IPS-18c (cell line): ENCODE results near the gene SPC24.
"Not testable (repeated sequence)": the region's sequence is repeated elsewhere in the genome, so short reads cannot be mapped to it uniquely, and the experiment has no call there.

Experiments
- H3K4me3 ChIP-seq: 2 replicates; pipeline ENCODE4 v1.7.0; 2013; ENCODE audit warnings: low read depth, mild to moderate bottlenecking, low read length, moderate library complexity; ENCODE audit not compliant: insufficient read depth
- H3K9me3 ChIP-seq: one replicate; pipeline ENCODE4 v1.6.1; 2013; ENCODE audit warnings: mild to moderate bottlenecking, low read length, moderate library complexity; ENCODE audit not compliant: control insufficient read depth, insufficient read depth

Gene SPC24

GRCh38 chr19:11142528-11143171 lies 12.9 kb downstream of the SPC24 start:
- Histone ChIP-seq H3K4me3 (0 out of 2 replicates have a peak overlapping the region, but pooled peaks have one; percentile 4), H3K9me3 (no peaks in the 10 kb centered on the region)

DNA sequence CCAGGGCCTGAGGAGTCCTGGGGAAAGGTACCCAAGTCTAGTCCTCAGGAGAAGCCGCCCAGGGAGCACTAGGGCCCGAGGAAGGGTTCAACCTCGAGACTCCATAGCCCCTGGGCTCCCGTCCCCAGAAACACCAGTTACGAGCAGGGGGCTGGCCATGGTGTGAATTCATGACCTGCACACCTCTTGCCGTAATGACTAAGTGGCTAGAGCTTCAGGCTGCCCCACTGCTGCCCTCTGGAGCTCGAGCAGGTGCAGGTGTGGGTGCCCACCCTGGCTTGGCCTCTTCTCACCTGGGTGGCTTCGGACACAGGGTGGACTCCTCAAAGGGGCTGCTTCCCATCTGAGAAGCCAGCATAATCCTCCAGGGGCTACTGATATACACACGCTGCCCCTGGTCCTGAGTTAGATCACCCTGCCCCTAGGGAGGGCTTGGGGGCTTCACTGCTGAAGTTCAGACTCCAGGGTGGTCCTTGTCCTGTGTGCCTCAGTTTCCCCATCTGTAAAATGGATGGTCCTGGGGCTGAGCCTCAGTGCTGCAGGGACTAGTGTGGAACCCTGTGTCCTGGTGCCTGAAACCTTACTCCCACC lies 13.6 kb downstream of the SPC24 start:
- Histone ChIP-seq H3K9me3 (peaks cover under 1% of the 10 kb centered on the region), H3K4me3 (no peak overlapping the region)

GRCh38 chr19:11140896-11141295 lies 14.7 kb downstream of the SPC24 start:
- peaks cover 3% of the 10 kb centered on the region for H3K9me3 ChIP-seq

GRCh38 chr19:11140023-11140538 lies 15.5 kb downstream of the SPC24 start:
- not testable (repeated sequence) for H3K4me3 ChIP-seq, H3K9me3 ChIP-seq

More at GRCh38 chr19:11140896-11141295, 14.7 kb downstream of the SPC24 start:
- H3K4me3 ChIP-seq: no peak overlapping the region

GRCh38 chr19:11138601-11139300 lies 16.8 kb downstream of the SPC24 start:
- Histone ChIP-seq H3K9me3 (peaks cover 3% of the 10 kb centered on the region), H3K4me3 (no peak overlapping the region)

DNA sequence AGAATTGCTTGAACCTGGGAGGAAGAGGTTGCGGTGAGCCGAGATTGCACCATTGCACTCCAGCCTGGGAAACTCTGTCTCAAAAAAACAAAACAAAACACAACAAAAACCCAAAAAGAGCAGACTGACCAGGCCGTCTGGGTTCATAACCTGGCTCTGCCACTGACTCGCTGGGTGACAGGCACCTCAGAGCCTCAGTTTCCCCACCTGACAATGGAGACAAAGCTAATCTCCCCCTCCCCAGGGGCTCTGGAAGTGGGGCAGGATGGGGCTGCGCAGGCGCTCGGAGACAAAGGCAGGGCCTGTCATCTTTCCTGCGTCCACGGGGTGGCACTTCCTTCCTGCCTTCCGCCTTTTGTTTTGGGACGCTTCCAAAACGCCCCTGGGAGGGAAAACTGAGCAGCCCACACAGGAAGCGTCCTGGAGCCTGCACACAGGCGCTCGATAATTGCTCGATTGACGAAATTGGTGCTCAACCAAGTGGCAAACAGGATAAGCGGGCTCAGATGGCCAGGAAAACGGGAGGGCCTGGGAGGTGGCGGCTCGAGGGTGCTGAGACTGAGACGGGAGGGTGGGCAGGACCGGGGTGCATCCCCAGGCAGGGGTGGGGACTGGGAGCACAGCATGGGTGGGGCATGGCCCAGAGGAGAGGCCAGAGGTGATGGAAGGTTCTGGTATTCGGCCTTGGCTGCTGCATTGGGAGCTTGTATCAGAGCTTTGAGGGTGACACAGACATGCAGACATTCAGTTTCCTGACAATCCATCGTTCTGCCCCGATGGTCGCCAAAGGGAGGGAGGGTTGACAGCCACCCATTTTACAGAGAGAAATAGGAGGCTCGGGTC lies 17.8 kb downstream of the SPC24 start:
- Histone ChIP-seq H3K4me3 (peak overlapping the region; percentile 47; the same call in 1 of the 2 replicates), H3K9me3 (peaks cover 3% of the 10 kb centered on the region)

- H3K4me3 ChIP-seq: no peak overlapping the region
- peaks cover 3% of the 10 kb centered on the region for H3K9me3 ChIP-seq
Observed at GRCh38 chr19:11136400-11137101, 19.0 kb downstream of the SPC24 start.

- peaks cover 2% of the 10 kb centered on the region for H3K9me3 ChIP-seq
- no peak overlapping the region for H3K4me3 ChIP-seq
Observed at GRCh38 chr19:11131471-11131870, 24.1 kb downstream of the SPC24 start.

DNA sequence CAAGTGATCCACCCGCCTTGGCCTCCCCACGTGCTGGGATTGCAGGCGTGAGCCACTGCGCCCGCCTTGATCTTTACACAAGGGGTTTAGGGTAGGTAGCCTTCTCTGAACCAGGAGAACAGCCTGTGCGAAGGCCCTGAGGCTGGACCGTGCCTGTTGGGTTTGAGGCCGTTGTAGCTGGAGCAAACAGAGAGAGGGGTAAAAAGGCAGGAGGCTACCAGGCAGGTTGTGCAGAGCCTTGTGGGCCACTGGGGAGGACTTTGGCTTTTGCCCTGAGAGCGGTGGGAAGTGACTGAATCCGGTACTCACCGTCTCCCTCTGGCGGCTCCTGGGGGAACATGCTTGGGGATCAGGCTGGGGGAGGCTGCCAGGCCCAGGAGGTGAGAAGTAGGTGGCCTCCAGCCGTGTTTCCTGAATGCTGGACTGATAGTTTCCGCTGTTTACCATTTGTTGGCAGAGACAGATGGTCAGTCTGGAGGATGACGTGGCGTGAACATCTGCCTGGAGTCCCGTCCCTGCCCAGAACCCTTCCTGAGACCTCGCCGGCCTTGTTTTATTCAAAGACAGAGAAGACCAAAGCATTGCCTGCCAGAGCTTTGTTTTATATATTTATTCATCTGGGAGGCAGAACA lies 24.6 kb downstream of the SPC24 start:
- Histone ChIP-seq H3K4me3 (no peak overlapping the region), H3K9me3 (peaks cover 2% of the 10 kb centered on the region)

- Histone ChIP-seq H3K9me3 (peaks cover 2% of the 10 kb centered on the region), H3K4me3 (no peak overlapping the region)
Observed at GRCh38 chr19:11127905-11128304, 27.7 kb downstream of the SPC24 start.

DNA sequence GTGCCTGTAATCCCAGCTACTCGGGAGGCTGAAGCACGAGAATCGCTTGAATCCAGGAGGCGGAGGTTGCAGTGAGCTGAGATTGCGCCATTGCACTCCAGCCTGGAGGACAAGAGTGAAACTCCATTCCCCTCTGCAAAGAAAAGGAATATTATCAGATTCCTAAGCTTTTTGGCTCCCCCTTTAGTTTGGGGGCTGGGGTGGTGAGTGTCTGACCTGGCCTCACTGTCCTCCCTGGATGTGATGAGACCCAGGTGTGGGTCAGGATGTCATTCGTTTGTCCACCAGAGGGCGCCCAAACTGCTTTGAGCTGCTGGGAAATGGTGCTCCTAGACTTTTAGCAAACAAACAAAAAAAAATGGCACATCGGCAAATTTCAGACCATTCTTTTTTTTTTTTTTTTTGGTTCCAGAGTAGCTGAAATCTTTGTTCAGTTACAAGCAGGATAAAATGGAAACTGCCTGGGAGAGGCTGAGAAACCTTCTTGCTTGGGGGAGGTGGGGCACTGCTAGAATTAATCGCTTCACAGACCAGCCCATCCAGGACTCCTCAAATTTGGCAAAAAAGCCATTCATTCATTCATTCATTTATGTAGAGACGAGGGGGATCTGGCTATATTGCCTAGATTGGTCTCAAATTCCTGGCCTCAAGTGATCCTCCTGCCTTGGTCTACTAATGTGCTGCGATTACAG lies 29.4 kb downstream of the SPC24 start:
- peaks cover 2% of the 10 kb centered on the region for H3K9me3 ChIP-seq
- no peak overlapping the region for H3K4me3 ChIP-seq

GRCh38 chr19:11124157-11124556 lies 31.4 kb downstream of the SPC24 start:
- not testable (repeated sequence) for H3K4me3 ChIP-seq

GRCh38 chr19:11123114-11123513 lies 32.5 kb downstream of the SPC24 start:
- H3K9me3 ChIP-seq: peaks cover 2% of the 10 kb centered on the region
- H3K4me3 ChIP-seq: no peak overlapping the region

More at GRCh38 chr19:11124157-11124556, 31.4 kb downstream of the SPC24 start:
- H3K9me3 ChIP-seq: not testable (repeated sequence)

DNA sequence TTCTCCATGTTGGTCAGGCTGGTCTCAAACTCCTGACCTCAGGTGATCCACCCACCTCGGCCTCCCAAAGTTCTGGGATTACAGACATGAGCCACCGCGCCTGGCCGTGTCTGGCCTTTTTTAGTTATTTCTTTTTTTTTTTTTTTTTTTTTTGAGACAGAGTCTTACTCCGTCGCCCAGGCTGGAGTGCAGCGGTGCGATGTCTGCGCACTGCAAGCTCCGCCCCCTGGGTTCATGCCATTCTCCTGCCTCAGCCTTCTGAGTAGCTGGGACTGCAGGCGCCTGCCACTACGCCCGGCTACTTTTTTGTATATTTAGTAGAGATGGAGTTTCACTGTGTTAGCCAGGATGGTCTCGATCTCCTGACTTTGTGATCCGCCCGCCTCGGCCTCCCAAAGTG lies 33.6 kb downstream of the SPC24 start:
- H3K9me3 ChIP-seq, H3K4me3 ChIP-seq: not testable (repeated sequence)

DNA sequence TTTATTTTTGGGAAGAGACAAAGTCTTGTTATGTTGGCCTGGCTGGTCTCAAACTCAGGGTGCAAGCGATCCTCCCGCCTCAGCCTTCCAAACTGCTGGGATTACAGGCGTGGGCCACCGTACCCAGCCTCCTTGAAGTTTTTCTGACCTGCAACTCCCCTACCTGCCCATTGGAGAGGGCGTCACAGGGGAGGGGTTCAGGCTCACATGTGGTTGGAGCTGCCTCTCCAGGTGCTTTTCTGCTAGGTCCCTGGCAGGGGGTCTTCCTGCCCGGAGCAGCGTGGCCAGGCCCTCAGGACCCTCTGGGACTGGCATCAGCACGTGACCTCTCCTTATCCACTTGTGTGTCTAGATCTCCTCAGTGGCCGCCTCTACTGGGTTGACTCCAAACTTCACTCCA lies 39.1 kb downstream of the SPC24 start:
- no peaks in the 10 kb centered on the region for H3K9me3 ChIP-seq
- H3K4me3 ChIP-seq: no peak overlapping the region
